Measurements from ENCODE around the gene FAM83F. TPM values are rescaled to one million over a fixed set of nuclear protein-coding genes. Genes with fewer than 3 reads are reported as not detected.

Gene FAM83F
- total RNA-seq, result under 0.01 TPM in 2 replicates

GRCh38 chr22:39994566-39995392 lies at the start of gene FAM83F:
TSS of gene FAM83F (plus strand) at chr22:39994954. CDS start at chr22:39995043, 89 bp downstream.

GRCh38 chr22:39959640-39960447 lies 34.9 kb upstream of the FAM83F start, which contains the start of gene TMA7B:
TSS of gene TMA7B (plus strand) at chr22:39960397. CDS start at chr22:39964375, 3,978 bp downstream.

Other genes starting within 250 kb of the FAM83F start
- under 0.01 TPM in 1 of 2 replicates, not detected in the other for gene ENTHD1, start 101.2 kb upstream of the FAM83F start, total RNA-seq
- under 0.01 TPM in 1 of 2 replicates, not detected in the other for gene GRAP2, start 93.9 kb upstream of the FAM83F start, total RNA-seq
- not detected in 2 replicates for gene TMA7B, start 34.6 kb upstream of the FAM83F start, total RNA-seq
- gene TNRC6B, start 183.0 kb downstream of the FAM83F start, total RNA-seq, result 13.8 and 18.6 TPM in 2 replicates